ENCODE measurements around the gene VAV2.

VAV2 gene

DNA sequence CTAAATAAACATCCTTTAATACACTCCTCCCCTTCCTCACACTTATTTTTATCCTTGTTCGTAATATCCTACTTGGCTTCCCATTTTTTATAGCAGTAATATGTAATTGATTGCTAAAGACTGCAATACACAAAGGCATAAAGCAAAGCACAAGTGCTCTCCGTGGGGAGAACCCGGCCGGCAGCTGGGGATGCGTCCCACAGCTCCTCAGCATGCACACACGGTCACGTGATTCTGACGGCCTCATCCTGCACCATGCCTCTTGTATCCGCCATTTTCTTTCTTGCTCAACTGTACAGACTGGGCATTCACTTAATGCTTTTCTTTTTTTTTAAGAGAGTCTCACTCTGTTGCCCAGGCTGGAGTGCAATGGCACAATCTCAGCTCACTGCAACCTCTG lies 36.0 kb upstream of the VAV2 start:
- no peak for DNase-seq (ENCODE audit: low spot score)

DNA sequence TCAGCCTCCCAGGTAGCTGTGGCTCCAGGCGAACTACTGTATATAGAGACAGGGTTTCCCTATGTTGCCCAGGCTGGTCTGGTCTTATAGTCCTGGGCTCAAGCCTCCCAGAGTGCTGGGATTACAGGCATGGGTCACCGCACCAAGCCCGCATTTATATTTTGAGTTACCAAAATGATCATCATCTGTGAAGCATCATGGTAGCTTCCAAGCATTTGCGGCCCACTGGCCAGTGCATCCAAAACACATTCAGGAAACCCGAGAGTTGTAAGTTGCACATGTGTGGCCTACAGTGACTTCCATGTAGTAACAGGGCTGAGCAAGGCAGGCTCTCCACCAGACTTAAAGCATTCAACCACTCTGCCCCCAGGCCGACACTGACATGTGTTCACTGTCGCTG lies 35.4 kb upstream of the VAV2 start:
- no peak for DNase-seq (ENCODE audit: low spot score)

DNA sequence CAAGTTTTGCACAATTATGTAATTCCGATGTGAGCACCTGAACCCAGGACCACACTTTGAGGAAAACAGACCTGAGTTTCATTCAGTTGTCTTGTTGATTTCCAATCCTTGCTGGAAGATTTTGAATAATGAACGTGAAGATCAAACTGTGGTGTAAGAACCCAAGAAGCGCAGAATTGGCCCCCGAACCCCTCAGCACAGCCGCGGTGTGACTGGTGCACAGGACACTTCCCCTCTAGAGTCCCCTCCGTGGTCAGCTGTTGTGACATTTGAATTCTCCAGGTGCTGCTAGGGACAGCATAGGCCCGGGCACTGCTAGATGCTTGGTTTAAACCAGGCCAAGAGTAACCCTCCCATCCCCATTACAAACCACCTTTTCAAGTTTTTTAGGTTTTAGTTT lies 34.9 kb upstream of the VAV2 start:
- DNase-seq (ENCODE audit: low spot score), result no peak

DNA sequence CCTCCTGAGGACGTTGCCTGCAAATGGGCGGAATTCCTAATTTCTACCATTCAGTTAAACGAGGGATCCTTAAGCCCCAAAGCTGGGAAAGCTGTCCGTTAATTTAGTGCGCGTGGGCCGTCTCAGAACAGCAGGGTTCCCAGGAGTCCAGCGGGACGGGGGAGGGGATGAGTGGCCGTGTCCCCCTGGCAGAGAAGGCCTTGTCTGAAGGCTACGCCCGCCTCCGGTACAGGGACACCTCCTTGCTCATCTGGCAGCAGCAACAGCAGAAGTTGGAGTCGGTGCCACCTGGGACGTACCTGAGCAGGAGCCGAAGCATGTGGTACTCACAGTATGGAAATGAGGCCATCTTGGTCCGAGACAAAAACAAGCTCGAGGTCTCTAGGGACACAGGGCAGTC lies 34.5 kb upstream of the VAV2 start:
- no peak for DNase-seq (ENCODE audit: low spot score)

DNA sequence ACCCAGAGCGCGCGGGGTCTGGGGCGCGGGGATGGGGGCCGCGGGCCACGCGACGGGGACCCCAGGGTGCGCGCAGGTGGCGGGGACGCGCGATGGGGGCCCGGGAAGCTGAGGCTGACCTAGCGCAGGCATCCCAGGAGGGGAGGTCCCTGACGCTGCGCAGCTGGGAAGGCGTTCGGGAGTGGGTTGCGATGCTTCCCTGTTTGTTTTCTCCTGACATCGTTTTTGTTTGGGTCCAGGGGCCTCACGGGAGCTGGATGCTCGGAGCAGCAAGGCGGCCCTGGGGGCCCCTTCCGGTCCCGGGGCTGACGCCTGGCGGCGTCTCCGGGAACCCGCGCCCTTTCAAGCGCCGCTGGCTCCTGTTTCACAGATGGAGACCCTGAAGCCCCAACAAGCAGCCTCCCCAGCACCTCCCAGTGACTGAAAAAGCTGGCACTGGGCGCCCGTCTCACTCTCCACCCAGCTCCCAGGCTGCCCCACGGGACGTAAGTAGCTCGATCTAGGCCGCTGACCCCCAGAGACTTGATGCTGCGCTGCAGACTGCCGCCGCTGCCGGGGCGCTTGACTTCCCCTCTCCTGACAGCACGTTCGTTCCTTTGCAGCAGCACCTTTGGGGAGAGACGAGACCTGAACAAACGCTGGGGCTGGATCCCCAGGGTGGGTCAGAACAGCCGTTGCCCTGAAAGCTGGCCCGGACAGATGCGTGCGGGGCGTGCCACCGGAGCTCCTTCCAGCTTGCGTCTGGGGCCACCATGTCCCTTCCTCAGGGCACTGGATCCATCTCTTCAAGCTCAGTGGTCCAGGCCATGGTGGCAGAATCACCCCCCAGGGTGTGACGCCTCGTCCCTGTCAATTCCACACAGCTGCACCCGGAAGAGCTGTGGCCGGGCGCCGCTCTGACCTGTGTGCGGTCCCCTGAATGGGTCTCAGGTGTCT lies 33.8 kb upstream of the VAV2 start:
- peak; percentile 69 for DNase-seq (ENCODE audit: low spot score)

DNA sequence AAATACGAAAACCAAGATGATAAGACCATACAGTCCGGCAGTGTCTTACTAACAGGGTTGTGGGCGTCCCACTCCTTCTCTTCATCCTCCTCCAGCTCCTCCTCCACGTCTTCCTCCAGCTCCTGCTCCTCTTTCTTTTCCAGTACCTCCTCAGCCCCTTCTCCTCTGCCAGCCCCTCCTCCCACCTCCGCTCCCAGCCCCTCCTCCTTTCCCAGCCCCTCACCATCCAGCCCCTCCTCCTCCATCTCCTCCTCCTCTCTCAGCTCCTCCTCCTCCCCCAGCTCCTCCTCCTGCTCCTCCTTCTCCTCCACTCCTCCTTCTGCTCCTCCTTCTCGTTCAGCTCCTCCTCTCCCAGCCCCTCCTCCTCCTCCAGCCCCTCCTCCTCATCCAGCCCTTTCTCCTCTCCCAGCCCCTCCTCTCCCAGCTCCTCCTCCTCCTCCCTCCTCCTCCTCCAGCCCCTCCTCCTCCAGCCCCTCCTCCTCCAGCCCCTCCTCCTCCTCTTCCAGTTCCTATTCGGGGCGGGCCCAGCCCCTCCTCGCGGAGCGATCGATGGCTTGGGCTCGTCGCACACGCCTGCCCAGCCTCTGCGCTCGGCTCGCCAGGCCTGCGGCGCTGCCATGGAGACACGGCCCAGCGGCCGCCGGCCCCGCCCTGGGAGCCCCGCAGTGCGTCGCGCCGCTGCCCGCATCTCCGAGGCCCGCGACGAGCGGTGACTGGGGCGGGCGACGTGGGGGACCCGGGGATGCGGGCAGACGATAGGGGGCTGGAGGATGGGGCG lies 32.9 kb upstream of the VAV2 start, which contains the start of gene BRD3OS:
Gene BRD3OS, plus strand, starts transcription at position 654 of the 778 bp plus-strand sequence. CDS start 1,267 bp downstream, outside the sequence.
- DNase-seq (ENCODE audit: low spot score), result peak; percentile 97

DNA sequence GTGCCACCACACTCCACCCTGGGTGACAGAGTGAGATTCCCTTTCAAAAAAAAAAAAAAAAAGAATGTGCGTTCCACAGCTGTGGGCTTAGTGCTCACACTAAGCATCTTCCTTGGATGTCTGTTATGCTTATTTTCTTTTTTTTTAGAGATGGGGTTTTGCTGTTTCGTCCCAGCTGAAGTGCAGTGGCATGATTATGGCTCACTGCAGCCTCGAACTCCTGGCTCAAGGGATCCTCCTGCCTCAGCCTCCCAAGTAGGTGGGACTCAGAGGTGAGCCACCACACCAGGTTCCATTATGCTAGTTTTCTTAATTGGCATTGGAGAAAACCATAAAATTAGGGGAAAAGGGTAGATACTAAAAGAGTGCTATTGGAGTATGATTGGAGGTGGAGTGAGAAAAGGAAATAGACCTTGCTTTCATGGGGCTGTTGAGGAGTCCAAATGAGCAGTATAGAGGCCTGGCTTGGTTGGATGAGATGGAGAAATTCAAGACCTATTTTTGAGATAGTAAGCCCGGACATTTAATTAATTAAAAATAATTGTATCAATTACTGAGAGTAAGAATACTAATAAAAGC lies 32.2 kb upstream of the VAV2 start:
- no peak for DNase-seq (ENCODE audit: low spot score)

DNA sequence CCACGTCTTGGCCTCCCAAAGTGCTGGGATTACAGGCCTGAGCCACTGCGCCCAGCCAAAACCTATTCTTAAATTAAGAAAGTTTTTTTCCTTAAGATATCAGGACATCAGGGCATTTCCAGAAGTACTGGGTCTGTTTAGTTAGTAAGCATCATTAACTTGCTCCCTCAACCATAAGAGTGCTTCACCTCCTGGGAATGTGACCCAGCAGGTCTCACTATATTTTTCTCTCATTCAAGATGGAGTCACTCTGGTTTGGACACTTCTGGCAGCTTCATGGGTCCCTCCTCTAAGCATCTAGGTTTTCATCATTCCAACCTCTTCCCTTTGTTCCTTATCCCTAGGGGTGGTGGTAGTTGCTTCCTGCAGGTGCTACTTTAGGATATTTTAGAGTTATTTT lies 22.8 kb upstream of the VAV2 start:
- no peak for DNase-seq (ENCODE audit: low spot score)

DNA sequence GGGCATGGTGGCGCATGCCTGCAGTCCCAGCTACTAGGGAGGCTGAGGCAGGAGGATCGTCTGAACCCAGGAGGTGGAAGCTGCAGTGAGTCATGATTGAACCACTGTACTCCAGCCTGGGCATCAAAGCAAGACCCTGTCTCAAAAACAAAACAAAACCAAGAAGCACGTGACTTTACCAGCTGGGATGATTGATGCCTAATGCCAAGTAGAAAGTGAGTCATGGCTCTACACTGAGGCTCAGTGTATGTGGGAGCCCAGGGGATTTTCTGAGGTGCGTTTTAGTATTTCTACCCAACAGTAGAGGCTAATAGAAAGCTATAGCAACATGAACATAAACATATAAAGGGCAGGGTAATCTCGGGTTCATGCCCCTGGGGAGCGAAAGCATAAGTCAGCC lies 19.3 kb upstream of the VAV2 start:
- no peak for DNase-seq (ENCODE audit: low spot score)

DNA sequence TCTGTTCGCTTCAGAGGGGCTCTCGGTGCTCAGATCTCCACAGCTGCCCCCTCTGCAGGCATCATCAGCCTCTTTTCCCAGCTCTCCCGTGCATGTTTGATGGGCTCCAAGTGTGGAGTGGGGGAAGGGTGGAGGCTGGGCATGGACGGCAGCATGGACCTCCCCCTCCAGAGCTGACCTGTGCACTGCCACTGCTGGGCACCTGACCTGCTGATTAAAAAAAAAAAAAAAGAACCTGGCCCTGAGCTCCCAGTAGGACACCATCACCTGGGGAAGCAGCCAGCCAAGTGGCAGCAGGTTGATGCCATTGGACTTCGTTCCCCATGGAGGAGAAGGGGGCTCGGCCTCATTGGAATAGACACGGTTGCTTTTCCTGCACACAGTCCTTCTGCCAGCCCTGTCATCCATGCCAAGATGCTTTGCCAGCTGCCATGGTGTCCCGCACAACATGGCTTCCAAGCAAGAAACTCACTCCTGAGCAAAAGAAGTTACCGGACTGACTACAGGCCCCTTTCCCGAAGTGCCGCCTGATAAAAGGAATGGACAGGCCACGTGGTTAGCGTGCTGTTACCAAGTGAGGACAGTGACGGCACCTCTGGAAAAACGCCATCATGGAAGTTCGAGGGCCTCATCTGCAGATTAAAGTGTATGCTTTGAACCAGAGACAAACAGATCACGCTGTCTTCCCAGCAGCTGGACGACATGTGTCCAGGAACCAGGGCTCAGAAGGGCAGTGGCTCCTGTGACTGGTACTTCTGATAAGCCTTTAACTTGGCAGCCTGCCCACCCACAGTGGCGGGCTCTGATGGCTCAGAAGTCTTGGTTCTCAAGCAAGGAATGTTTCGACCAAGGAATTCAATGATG lies 18.4 kb upstream of the VAV2 start:
- DNase-seq (ENCODE audit: low spot score), result no peak

DNA sequence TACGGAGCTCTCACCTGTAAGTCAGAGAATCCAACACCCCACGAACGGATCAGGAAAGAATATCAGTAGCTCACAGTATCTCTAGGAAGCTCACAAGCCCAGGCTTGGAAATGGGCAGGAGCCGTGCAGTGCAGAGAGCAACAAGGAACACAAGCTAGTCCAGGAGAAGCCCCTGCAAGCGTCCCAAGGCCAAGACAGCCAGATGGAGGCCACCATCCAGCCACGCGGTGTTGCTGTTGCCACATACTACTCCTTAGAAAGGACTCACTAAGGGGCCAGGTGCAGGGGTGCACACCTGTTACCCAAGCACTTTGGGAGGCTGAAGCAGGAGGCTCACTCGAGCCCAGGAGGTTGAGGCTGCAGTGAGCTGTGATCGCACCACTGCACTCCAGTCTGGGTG lies 15.4 kb upstream of the VAV2 start:
- no peak for DNase-seq (ENCODE audit: low spot score)

DNA sequence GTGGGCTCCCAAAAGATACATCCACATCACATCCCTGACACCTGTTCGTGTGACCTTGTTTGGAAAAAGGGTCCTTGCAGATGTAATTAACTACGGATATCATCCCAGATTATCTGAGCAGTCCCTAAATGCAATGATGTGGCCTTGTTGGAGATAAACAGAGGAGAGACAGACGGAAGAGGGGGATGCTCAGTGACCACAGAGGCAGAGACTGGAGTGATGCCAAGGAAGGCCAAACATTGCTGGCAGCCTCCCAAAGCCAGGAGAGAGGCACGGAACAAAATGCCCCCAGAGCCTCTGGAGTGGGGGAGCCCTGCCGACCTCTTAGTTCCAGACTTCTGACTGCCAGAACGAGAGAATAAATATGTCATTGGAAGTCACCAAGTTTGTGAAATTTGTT lies 15.0 kb upstream of the VAV2 start:
- DNase-seq (ENCODE audit: low spot score), result no peak

DNA sequence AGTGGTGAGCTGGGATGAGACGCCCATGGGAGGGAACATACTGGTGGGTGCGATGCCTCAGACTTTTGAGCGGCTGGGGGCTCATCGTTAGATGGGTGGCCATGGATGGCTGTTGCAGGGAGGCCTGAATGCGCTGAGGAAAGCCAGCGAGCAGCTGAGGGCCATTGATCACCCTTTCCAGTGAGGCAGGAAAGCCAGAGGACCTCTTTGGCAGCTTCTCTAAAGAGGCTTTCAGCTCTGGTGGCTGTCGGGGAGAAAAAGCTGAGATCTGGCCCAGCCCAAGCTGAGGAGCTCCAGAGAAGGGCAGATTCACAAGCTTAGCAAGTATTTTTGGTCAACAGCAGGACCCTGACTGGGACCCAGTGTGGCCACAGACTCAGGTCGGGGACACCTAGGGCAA lies 13.3 kb upstream of the VAV2 start:
- DNase-seq (ENCODE audit: low spot score), result no peak

DNA sequence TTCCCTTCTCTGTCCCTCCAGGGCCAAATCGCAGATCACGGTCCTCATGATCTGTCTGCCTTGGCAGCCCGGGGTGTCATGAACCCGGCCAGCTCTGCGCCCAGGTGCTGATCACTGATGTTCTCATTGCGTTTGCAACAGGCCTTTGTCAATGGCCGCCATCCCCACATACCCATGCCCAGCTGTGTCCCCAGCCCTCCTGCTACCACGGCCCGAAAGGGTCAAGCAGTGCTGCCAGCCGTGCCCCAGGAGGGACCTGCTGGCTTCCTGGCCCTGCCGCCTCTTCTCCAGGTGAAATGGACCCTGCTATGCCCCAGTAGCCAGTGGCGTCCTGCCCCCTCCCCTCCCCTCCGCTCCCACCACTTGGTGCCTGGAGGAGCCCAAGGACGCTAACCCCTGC lies 12.8 kb upstream of the VAV2 start:
- DNase-seq (ENCODE audit: low spot score), result no peak

DNA sequence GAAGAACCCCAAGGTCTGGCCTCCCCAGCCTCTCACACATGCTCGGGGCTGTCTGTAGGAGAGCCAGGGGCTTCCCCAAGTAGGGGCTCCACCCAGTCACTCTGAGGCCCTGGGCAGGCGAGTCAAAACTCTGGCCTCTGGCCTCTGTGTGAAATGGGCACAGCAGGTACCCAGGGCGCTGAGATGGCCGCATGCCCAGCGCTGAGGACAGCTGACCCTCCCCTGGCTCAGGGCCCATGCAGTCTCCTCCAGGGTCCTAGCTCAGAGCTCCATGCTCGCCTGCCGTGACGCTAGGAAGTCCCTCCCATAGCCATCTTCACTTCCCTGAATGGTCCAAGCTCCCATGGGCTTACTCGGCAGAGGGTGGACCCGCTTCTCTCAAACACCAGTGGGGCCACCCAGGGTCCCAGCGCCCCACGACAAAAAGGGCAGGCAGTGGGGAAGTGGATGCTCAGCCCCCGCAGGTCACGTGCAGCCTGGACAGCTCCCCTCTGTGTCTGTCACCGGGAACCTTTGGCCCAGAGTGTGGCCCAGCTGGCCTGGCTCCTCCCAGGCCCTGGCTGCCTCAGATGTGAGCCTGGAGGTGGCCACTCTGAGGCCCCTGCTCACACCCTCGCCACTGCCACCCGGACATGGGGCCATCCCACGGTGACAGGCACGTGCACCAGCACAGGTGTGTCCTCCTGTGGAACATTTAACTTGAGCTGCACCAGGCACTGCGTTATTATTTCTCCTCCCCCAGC lies 12.2 kb upstream of the VAV2 start:
- DNase-seq (ENCODE audit: low spot score), result no peak

DNA sequence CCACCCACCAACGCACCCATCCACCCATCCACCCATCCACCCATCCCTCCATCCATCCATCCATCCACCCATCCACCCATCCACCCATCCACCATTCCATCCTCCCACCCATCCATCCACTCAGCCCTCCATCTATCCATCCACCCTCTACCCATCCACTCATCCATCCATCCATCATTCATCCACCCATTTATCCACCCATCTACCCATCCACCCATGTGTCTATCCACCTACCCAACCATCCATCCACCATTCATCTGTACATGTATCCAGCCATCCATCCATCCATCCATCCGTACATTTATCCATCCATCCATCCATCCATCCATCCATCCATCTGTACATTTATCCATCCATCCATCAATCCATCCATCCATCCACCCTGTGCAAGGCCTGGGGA lies 11.1 kb upstream of the VAV2 start:
- DNase-seq (ENCODE audit: low spot score), result no peak

DNA sequence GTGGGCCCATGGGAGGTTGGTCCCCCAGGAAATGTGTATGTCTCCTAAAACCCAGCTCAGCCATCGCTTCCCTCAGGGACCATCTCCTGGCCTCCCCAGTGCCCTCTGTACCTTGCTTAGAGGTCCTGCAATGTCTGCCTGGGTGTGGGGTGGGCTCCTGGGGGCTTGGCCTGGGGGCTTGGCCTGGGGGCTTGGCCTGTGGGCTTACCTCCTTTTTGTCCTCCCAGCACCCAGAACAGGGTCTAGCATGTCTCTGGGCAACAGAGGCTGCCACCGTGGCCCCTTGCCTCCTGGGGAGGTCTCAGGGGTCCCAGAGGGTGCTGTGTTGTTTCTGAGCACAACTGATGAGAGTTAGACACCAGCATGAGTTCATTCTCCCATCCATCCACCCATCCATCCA lies 10.7 kb upstream of the VAV2 start:
- DNase-seq (ENCODE audit: low spot score), result no peak

DNA sequence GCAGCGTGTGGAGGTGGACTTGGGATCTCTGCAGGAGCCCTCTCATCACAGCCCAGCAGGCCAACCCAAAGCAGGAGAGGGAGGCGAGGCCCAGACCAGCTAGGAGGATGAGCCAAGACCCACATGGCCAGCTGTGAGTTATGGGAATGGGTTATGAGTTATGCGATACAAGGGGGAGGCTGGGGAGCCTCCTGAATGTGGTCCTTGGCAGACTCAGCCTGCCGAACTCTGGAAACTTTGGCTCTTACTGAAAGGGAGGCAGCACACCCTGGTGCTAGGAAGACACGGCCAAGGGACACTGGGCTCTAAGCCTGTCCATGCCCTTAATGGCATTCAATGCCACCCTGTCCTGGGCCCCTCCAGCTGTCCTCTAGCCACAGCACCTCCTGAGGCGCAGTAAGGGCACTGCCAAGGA lies 7.7 kb upstream of the VAV2 start:
- no peak for DNase-seq (ENCODE audit: low spot score)

DNA sequence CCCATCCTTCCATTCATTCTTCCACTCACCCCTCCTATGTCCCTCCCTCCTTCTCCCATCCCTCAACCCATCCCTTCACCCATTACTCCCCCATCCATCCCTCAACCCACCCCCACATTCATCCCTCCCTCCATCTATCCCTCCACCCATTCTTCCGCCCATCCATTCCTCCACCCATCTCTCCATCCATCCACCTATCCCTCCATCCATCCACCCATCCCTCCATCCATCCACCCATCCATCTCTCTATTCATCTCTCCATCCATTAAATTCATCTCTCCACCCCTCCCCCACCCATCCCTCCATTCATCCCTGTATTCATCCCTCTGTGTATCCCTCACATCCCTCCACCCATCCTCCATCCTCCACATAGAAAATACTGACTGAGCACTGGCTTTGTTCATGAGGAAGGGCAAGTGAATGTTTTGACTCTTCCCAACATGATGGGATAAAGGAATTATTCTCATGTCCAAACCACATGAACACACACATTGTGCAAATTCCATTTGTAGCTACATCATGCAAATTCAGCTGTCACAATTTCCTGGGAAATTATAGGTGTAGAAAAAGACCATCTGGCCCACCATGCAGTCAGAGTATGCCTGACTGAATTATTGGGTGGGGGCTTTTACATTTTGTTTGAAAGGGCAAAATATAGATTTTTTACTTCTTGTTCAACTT lies 6.9 kb upstream of the VAV2 start:
- peak; percentile 50 for DNase-seq (ENCODE audit: low spot score)

DNA sequence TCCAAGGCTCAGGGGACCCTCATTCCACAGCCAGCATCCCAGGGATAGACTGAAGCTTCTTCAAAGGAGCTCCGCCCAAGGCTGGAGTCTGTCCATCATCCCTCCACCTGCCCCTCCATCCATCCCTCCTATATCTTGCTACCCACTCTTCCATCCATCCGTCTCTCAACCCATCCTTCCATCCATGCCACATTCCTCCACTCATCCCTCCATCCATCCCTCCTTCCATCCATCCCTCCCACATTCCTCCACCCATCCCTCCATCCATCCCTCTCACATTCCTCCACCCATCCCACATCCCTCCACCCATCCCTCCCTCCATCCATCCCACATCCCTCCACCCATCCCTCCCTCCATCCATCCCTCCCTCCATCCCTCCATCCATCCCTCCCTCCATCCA lies 5.5 kb upstream of the VAV2 start:
- DNase-seq (ENCODE audit: low spot score), result no peak

Measured in AG08396 (cell line).